ENCODE results near the gene PPM1D.

DNA sequence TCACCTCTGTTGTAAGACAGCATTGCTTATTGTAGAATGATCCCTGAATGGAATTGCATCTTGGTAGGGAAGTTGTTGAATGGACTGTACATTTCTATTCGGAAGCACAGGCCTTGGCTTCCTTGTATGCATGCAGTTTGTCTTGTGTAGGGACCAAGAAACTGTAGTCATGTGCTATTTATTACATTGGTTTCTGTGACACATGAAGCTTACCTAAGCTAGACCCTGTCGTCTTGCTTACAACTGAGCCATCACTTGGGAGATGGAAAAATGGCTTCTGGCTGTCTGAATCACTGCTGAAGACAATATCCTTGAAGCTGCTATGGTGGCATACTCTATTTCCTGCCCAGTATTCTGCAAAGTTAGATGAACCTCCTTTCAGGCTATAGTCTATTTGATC, 29.1 kb downstream of the PPM1D start:
- TF ChIP-seq, protein P1, sequence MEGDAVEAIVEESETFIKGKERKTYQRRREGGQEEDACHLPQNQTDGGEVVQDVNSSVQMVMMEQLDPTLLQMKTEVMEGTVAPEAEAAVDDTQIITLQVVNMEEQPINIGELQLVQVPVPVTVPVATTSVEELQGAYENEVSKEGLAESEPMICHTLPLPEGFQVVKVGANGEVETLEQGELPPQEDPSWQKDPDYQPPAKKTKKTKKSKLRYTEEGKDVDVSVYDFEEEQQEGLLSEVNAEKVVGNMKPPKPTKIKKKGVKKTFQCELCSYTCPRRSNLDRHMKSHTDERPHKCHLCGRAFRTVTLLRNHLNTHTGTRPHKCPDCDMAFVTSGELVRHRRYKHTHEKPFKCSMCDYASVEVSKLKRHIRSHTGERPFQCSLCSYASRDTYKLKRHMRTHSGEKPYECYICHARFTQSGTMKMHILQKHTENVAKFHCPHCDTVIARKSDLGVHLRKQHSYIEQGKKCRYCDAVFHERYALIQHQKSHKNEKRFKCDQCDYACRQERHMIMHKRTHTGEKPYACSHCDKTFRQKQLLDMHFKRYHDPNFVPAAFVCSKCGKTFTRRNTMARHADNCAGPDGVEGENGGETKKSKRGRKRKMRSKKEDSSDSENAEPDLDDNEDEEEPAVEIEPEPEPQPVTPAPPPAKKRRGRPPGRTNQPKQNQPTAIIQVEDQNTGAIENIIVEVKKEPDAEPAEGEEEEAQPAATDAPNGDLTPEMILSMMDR (IDR thresholded peaks at IDR 0.05) = no peak
- no peak for TF ChIP-seq POLR2A (IDR thresholded peaks at IDR 0.05)

Measured in suprapubic skin (tissue), 3 donors.